NCI-H748 treated with DMSO at 0.1 percent for 48 hours (cell line): ENCODE results near the gene CHL1.

Source experiments
- DNase-seq: peaks from one replicate; lab custom pipeline; 2025; lab: John Stamatoyannopoulos, UW

CHL1 gene

DNA sequence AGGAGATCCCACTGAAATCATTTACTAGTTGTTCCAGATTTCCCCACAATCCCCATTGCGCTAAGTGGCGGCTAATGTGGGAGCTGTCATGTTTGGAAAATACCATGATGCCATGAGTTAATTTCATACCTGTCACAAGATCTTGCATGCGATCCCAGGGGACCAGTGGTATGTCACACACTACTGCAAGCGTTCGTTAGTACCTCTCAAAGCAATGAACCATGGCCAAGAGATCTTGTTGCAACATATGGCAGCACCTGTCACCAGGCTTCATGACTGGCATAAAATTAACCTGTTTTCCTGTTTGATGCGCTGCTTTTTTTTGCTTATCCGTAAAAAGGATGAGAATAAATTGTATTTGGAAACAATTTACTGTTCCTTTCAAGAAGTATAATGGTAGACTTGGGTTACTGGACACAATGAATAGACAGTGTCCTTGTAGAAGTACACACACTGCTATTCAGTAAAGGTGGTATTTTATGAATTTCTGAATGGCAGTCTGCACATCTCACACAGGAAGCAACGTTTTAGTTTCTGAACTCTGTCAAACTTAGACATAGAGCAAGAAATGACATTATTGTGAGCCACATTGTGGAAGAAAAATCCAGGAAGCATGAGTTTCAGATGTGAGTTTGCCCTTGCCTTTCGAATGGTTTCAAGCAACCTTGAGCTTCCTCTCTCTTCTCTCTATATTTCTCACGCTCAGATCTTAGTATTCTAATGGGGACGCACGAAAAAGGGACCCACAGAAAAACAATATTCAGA, 81.9 kb downstream of the CHL1 start:
- DNase-seq: no peak

- no peak for DNase-seq
These were observed 82.8 kb downstream of the CHL1 start for GRCh38 chr3:279325-279724.

DNA sequence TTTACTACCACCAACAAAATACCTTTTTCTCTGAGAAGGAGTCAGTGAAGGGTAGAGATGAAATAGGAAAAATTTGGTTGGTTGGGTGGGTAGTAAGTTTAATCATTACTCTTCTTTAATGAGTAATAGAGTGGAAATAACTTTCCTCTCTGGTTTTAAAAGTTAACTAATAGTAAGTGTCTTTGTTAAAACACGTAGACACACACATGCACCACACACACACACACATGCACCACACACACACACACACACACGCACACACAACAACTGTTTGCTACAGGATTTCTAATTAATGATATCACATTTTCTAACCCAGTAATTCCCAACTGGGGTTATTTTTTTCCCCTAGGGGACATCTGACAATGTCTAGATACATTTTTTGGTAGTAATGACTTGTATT, 84.1 kb downstream of the CHL1 start:
- no peak for DNase-seq

DNA sequence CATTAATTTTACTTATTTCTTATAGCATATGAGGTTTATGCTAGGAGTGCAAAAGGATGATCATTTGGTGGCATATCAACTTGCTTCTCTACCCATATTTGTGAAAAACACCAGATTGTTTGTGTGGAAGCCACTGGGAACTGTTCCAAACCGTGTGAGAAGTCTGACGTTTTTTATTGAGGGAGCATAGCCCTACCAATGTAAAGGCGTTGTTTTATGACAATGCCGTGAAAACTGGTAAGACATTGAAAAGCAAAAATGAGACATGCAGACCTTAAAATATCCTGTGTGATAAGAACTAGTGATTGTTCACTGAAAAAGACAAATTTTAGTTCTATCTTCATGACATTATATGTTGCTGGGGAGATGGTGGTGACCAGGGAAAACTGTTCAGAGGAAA, 87.8 kb downstream of the CHL1 start:
- no peak for DNase-seq

GRCh38 chr3:288417-288816, 91.9 kb downstream of the CHL1 start:
- DNase-seq: no peak

DNA sequence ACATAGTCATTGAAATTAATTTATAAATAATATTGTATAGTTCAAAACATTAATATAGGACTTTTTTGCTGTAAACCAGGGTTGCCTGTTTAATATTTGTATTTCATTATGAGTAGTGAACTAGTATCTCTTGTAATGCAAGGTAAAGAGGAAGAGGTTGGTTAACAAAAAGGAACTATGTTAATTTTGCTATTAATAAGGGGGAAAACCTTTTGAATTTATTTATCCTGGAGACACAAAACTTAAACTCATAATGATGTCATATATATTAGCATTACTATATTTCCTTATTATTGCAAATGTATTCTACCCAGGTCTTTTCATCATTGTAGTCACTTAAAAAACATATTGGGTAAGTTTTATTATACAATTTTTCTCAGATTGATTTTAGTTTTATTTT, 94.5 kb downstream of the CHL1 start:
- no peak for DNase-seq

DNA sequence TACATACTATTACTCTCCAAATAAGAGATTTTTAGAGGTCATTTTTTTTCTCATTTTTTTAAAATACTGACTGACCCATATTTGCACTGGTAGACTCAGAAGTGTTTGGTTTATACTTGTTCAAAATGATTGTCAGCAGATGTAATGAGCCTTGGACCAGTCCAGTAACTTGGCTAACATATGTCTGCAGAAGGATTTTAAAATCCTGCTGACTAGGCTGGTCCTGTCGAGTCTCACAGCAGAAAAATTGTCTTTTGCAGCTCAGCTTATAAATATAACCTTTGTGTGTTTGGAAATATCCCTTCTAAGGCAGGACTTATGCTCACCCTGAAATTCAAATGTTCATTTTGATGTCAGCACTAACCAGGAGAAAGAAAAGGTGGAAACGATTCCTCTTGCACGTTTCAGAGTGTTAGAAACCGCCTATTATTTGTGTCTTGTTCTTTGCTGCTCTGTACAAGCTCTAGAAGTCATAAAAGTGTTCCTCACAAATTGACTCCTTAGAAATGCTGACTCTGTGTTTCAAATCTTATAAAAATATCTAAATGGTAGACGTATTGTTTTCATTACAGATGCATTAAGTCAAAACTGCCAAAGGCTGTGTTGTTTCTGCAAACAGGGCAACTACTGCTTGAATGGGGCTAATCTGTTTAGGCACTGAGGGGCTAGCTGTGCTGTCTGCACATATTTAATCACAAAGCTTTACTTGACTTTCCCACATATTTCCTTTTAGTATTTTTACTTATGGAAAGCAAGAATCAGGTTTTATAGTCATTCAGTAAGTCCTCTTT, 95.3 kb downstream of the CHL1 start:
- no peak for DNase-seq

DNA sequence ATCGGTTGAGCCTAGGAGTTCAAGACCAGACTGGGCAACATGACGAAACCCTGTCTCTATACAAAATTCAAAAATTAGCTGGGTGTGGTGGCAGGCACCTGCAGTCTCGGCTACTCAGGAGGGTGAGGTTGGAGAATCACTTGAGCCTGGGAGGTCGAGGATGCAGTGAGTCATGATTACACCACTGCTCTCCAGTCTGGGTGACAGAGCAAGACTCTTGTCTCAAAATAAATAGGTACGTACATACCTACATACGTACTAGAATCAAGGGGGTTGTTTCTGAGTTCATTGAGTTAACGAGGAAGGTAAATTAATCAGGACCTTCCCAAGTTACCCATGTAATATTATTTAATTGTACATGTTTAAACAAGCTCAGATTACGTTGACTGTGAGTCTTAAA, 97.5 kb downstream of the CHL1 start:
- no peak for DNase-seq

GRCh38 chr3:294581-294980, 98.0 kb downstream of the CHL1 start:
- DNase-seq: no peak

DNA sequence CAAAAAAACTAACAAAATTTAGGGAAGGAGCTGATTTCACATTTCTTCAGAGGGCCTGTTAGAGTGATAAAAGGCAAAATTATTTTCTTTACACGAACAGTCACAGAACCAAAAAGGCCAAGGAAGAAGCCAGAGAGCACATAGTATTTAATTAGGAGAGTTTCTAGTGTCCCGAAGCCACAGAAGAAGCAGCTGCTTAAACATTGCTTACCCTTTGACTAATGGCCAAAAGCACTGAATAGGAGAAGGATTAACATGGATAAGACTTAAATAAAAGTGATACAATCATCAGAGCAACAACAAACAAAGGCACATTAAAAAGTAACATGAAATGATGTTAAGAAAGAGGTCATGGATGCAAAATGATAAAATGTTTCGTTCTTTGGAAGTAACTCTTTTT, 98.6 kb downstream of the CHL1 start:
- DNase-seq: no peak

DNA sequence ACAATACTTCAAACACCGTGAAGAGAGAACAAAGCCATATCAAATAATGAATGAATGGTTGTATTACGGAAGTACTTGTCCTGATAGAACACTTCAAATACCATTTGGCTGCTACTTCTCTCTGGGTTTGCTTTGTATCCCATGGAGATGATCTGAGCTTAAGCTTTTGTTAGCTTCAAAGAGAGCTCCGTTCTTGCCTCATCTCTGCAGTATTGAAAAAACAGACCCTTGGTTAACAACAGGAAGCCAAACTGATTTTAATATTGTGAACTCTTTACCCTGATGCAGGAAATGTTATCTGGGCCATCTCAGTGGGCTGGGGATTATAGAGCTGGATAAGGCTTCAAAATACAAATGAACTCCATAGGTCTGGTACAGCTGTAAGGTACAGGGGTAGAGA, 101.0 kb downstream of the CHL1 start:
- no peak for DNase-seq

- no peak for DNase-seq
These were observed 103.2 kb downstream of the CHL1 start for GRCh38 chr3:299590-300301.

GRCh38 chr3:307182-307581, 110.6 kb downstream of the CHL1 start:
- DNase-seq: no peak

DNA sequence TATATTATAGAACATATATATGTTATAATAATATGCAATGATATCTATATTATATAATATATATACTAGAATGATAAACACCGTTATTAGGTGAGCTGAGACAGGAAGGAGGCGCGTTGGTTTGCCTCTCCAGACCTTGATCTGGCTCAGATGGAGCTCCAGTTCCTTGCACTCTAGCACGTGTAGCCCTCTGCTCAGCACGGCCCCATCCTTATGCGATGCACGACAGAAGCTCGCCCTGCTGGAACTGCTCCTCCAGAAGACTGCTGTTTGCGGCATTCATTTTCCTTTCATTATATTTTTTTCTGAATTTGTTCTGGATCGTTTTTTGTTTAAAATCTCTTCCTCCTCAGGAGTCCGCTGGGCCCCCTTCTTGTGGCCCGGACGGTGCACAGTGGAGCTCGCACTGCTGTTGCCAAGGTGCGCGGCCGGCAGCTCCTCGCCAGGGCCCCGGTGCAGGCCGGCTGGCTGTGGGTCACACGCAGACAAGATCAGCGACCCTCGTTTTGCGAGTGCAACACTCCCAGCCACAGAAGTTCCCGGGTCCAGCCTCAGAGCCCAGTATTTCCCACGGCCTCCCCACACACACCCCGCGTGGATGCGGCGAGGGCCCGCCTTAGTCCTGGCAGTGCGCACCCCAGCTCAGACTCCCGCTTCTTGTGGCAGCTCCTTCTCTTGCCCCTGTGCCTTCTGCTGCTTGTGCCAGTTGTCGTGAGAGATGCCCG, 112.2 kb downstream of the CHL1 start:
- DNase-seq: no peak

GRCh38 chr3:312160-312733, 115.7 kb downstream of the CHL1 start:
- DNase-seq: peak; percentile 73

DNA sequence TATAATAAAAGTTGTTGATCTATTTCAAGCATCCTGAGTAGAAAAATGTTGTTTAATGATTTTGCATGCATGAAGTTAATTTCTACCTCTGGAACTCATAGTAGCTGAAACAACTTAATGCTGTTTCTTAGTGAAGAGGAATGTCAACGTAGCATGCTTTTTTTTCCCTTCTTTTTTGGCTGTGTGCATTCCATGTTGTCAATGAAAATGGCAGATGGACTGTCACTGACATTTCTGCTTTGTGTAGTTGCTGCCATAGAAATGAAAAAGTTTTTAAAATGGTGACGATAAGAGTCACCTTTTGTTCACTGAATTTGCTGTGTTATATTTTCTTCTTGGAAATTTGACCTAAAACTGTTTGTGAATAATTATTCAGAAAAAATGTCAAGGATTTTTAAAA, 116.3 kb downstream of the CHL1 start:
- no peak for DNase-seq

DNA sequence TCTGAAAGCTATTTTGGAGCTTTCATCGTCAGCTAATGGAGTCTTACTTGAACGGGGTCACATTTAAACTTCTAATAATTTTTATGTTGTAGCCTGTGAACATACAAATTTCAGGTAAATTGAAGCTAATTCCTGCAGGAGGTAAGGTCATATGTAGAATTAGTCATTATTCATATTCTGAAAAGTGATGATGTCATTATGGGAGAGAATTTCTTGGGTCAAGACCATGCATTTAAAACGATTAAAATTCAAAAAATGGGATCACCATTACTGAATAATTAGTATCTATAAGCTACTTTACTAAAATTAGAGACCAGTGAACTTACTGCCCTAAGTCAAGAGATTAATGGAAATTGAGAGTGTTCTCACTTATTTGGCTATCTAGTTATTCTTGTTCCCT, 120.4 kb downstream of the CHL1 start:
- no peak for DNase-seq

DNA sequence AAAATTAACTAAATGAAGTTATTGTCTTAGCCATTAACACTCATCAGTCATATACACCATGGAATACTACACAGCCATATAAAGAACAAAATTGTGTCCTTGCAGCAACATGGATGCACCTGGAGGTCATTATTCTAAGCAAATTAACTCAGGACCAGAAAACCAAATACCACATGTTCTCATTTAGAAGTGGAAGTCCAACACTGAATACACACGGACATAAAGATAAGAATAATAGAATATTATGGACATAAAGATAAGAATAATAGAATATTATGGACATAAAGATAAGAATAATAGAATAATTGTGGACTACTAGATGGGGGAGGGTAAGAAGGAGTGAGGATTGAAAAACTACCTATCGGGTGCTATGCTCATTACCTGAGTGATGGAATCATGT, 122.3 kb downstream of the CHL1 start:
- DNase-seq: no peak

DNA sequence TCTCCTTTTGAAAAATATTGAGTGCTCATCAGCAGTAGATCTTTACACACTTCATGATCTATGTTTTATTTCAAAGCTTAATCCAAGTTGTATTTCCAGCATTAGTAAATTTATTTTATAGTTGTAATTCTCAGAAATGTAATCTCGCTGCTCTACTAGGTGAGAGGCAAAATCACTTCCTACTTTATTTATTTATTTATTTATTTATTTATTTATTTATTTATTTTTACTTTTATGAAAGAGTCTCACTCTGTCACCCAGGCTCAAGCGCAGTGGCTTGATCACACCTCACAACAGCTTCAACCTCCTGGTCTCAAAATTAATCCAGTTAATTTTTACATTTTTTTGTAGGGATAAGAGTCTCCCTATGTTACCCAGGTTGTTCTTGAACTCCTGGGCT, 127.9 kb downstream of the CHL1 start:
- no peak for DNase-seq

GRCh38 chr3:325495-325894, 128.9 kb downstream of the CHL1 start:
- no peak for DNase-seq

- DNase-seq: no peak
These were observed 134.0 kb downstream of the CHL1 start for GRCh38 chr3:330494-331115.

DNA sequence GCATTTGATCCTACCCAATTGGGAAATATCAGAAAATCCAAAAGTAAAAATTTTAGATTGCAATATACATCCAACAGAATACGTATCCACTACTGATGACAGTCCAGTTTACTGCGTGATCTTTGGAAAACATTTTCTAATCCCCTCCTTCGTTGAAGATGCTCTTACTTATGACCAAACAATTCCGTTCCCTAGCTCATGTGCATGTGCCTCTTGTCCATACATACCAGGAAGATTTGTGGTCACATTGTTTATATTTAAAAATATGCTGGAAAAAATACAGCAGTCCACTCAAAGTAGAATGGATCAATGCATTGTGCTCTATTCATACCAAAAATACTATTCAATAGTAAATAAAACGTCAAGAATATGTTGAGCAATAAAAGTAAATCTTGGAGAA, 135.3 kb downstream of the CHL1 start:
- DNase-seq: no peak
